Skeletal muscle satellite cell (primary cell): ENCODE data around the gene ERCC4.
A peak's percentile ranks its signal among the peaks of the same experiment; 100 is the strongest.

Source experiments
- H3K27me3 ChIP-seq: 2 replicates; pipeline ENCODE4 v1.7.0; 2013; ENCODE audit warnings: low read length; ENCODE audit not compliant: control insufficient read depth, insufficient read depth
- H3K36me3 ChIP-seq: 2 replicates; pipeline ENCODE4 v1.7.0; 2013; ENCODE audit warnings: mild to moderate bottlenecking, control low read depth, low read length; ENCODE audit not compliant: insufficient read depth
- H3K4me1 ChIP-seq: 2 replicates; pipeline ENCODE4 v1.7.0; 2013; ENCODE audit warnings: low read length; ENCODE audit not compliant: control insufficient read depth, insufficient read depth
- H3K4me2 ChIP-seq: 2 replicates; pipeline ENCODE4 v1.7.0; 2013; ENCODE audit warnings: mild to moderate bottlenecking, low read length
- H3K4me3 ChIP-seq: 2 replicates; pipeline ENCODE4 v1.7.0; 2013; ENCODE audit warnings: low read length
- H3K9ac ChIP-seq: 2 replicates; pipeline ENCODE4 v1.7.0; 2013; ENCODE audit warnings: mild to moderate bottlenecking, low read depth, low read length, moderate library complexity
- H3K9me3 ChIP-seq: replicated peaks from 2 replicates; pipeline ENCODE4 v1.7.0; 2013; ENCODE audit warnings: mild to moderate bottlenecking, control low read depth, low read length

Gene ERCC4

DNA sequence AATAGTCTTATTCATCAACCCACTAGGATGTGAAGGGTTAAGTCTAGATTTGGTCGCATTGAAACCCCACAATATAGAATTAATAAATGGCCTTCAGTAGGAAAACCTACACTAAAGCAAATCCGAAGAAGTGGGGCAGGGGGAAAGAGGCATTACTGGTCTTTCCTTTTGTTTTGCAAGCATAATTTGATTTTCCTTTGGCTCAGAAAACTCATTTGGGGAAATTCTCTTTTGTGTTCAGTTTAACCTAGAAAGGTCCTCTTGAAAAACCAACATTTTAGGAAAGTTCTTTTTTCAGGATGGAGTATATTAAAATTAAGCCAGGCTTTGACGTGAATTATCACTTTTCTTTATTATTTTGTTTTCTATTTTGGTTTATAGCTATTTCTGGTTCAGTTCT lies 31.7 kb downstream of the ERCC4 start:
- Histone ChIP-seq H3K4me1 (peaks cover 6% of the 10 kb centered on the region), H3K9me3 (no peaks in the 10 kb centered on the region), H3K36me3 (peaks cover 19% of the 10 kb centered on the region), H3K9ac (no peak overlapping the region), H3K4me2 (no peak overlapping the region), H3K4me3 (no peak overlapping the region), H3K27me3 (no peaks in the 10 kb centered on the region)

DNA sequence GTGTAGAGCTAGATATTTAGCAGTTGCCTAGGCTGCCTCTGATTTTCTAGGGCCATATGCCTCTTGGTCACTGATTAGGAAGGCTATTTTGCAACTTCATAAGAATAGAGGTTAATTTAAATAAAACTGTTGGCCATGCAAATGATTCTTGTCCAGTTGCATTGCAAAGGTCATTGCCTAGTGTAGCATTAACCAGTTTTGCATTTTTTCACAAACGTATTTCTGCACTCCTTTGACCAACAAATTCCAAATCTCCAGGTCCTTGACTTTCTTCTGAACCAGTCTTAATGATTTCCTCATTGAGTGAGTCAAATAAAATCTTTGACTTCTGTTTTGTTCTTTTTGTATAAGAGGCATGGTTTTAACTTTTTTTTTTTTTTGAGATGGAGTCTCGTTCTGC lies 33.5 kb downstream of the ERCC4 start:
- H3K4me3 ChIP-seq, result no peak overlapping the region
- no peaks in the 10 kb centered on the region for H3K27me3 ChIP-seq
- H3K4me1 ChIP-seq, result peaks cover 22% of the 10 kb centered on the region
- H3K36me3 ChIP-seq, result peaks cover 7% of the 10 kb centered on the region
- H3K4me2 ChIP-seq, result no peak overlapping the region
- H3K9ac ChIP-seq, result no peak overlapping the region
- H3K9me3 ChIP-seq, result no peaks in the 10 kb centered on the region

DNA sequence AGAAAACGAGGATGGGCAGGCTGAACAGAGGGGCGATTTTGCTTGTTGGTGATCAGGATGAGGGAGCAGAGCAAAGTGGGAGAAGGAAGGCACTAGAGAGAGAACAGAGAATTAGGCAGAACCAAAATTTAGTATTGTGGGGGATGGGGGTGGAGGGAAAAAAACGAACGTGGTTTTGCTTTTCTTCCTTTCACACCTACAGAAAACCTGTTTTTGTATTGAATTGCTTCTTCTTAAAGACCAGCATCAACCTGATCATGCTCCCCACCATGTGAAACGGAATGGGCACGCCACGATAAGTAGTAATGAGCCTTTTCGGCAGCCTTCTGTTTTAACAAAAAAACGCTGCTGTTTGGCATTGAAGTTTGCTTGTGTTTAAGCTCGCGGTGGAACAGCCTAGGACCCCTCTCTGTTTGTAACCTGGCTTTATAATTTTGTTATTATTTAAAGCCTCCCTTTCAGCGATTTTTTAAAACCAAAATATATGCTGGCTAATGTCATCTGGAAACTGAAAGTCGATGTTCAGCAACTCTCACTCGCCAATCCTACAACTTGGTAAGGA lies 36.8 kb downstream of the ERCC4 start:
- Histone ChIP-seq H3K36me3 (no peaks in the 10 kb centered on the region), H3K4me1 (peaks cover 22% of the 10 kb centered on the region), H3K9ac (peak overlapping the region; percentile 72), H3K27me3 (no peaks in the 10 kb centered on the region), H3K9me3 (no peaks in the 10 kb centered on the region), H3K4me2 (peak overlapping the region; percentile 94), H3K4me3 (peak overlapping the region; percentile 64)

DNA sequence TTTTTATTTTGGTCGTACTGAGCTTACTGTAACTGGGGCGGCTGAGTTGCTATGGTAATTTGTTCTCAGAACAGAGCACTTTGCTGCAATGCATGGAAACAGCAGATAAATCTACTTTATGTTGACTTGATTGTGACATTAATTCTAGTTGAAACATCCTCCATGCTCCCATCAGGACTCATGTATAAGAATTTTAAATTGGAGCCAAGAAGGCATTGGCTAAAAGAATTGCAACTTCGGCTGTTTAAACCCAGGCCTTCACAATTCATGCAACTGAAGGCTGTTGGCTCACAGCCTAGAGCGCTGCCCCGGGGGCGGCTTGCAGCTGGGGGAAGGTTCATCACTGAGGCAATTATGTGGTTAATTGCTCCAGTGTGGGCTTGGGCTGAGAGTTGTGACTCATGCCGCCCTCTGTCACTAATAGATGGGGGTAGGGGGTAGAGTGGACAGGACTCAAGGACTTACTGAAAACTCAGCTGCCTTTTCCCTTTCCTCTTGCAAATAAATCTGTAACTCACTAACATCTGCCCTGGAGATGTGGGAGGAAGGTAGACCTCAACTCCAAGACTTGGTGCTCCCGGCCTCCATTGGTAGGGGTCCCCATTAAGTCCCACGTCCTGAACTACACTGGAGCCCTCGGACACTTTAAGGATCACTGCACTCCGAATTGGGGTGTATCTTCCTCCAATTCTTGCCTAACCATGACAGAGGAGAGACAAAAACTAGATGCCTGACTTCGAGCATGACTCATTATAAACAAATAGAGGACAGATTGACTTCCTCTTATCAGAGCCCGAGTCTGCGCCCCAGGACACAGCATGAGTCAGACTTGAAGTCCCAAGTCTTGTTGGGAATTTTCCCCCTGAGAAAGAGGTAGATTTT lies 37.5 kb downstream of the ERCC4 start:
- Histone ChIP-seq H3K4me1 (peaks cover 22% of the 10 kb centered on the region), H3K9ac (peak overlapping the region; percentile 72), H3K27me3 (no peaks in the 10 kb centered on the region), H3K9me3 (no peaks in the 10 kb centered on the region), H3K36me3 (no peaks in the 10 kb centered on the region), H3K4me2 (peak overlapping the region; percentile 94), H3K4me3 (peak overlapping the region; percentile 64)

DNA sequence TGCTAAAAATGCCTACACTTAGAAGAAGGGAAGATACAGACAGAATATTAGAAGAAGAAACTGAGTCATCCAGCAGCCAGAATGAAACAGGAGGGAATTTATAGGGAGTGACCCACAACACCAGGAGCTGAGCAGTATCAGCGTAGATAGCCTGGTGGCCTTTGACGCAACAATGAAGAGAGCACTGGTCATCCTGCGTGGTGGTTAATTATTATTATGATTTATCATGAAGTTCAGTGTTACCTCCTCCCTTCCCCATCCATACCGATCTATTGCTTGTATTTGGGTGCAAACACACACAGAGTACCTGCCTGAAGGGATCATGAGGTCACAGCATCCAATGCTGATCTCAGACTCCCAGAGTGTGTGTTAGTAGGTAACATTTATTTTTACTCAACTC lies 38.5 kb downstream of the ERCC4 start:
- no peak overlapping the region for H3K4me2 ChIP-seq
- no peak overlapping the region for H3K9ac ChIP-seq
- H3K27me3 ChIP-seq, result no peaks in the 10 kb centered on the region
- no peak overlapping the region for H3K4me3 ChIP-seq
- H3K9me3 ChIP-seq, result no peaks in the 10 kb centered on the region
- H3K4me1 ChIP-seq, result peaks cover 22% of the 10 kb centered on the region
- no peaks in the 10 kb centered on the region for H3K36me3 ChIP-seq

DNA sequence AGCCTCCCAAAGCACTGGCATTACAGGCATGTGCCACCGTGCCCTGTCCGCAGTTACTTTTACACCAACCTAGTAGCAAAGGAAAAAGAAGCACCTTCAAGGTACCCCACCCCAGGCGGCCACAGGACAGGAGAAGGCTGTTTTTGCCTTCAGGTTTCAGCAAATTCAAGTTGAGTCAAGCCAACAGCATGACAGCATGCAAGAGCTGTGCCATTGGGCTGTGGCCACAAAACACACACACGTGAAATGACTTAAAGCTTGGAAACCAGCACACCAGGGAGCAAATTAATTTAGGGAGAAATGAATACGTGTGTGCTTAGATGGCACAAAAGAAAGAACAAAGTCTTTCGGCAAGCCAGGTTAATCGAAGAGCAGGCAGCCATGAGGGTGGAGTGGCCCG lies 39.7 kb downstream of the ERCC4 start:
- no peaks in the 10 kb centered on the region for H3K9me3 ChIP-seq
- H3K4me3 ChIP-seq, result no peak overlapping the region
- H3K4me1 ChIP-seq, result peaks cover 22% of the 10 kb centered on the region
- H3K36me3 ChIP-seq, result no peaks in the 10 kb centered on the region
- no peak overlapping the region for H3K4me2 ChIP-seq
- no peaks in the 10 kb centered on the region for H3K27me3 ChIP-seq
- no peak overlapping the region for H3K9ac ChIP-seq

DNA sequence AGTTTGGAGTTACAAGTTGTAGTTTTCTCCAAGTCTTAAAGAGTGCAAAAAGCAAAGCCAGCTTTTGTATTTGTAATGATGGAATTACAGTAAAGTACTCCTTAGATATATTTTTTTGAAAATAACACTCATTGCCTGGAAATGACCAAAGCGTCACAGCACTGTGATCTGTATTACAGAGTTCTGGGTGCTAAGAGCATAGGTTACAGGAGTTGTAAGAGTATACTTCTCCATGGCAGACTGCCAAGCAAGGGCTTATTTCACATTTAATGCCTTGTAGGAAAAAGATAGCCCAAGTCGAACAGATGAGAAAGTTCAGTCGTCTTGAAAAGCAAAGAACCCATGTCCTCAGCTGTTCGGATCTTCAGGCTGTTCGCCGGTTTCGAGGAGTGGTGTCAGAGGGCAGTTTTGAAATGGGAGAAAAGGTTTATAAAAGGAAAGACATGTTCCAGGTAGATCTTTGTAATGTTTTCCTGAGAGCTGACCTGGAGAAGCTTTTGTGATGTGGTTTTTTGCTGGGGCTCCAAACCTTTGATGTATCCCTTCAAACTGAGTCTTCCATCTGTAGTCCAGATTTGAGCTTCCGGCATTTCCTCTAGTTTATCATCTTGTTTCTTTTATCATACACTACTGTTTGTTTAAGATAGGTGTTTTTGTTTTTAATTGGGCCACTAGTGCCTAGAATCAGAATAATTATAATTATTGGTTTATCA lies 41.3 kb downstream of the ERCC4 start:
- H3K36me3 ChIP-seq, result no peaks in the 10 kb centered on the region
- peaks cover 5% of the 10 kb centered on the region for H3K27me3 ChIP-seq
- no peaks in the 10 kb centered on the region for H3K9me3 ChIP-seq
- H3K4me1 ChIP-seq, result peaks cover 20% of the 10 kb centered on the region
- no peak overlapping the region for H3K4me2 ChIP-seq
- H3K4me3 ChIP-seq, result no peak overlapping the region
- H3K9ac ChIP-seq, result no peak overlapping the region

DNA sequence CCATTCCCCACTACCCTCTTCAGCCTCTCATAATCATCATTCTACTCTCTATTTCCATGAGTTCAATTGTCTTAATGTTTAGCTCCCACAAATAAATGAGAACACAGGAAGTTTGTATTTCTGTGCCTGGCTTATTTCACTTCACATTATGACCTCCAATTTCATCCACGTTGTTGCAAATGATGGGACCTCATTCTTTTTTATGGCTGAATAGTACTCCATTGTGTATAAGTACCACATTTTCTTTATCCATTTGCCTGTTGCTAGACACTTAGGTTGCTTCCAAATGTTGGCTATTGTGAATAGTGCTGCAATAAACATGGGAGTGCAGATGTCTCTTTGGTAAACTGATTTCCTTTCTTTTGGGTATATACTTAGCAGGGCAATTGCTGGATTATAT lies 42.3 kb downstream of the ERCC4 start:
- Histone ChIP-seq H3K4me1 (peaks cover 11% of the 10 kb centered on the region), H3K4me2 (no peak overlapping the region), H3K9me3 (no peaks in the 10 kb centered on the region), H3K4me3 (no peak overlapping the region), H3K9ac (no peak overlapping the region), H3K27me3 (peaks cover 5% of the 10 kb centered on the region), H3K36me3 (no peaks in the 10 kb centered on the region)

DNA sequence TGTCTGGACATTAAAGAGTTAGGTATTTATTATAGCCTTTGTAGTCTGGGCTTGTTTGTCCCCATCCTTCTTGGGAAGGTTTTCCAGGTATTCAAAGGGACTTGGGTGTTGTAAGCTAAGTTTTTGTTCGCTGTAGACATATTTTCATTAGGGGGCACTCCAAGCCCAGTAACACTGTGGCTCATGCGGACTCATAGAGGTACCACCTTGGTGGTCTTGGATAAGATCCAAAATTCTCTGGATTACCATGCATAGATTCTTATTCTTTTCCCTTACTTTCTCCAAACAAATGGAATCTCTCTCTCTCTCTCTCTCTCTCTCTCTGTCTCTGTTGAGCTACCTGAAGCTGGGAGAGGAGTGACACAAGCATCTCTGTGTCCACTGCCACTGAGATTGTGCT lies 48.9 kb downstream of the ERCC4 start:
- H3K4me3 ChIP-seq, result no peak overlapping the region
- no peak overlapping the region for H3K4me2 ChIP-seq
- H3K9me3 ChIP-seq, result no peaks in the 10 kb centered on the region
- no peaks in the 10 kb centered on the region for H3K36me3 ChIP-seq
- H3K4me1 ChIP-seq, result no peaks in the 10 kb centered on the region
- no peak overlapping the region for H3K9ac ChIP-seq
- peaks cover 5% of the 10 kb centered on the region for H3K27me3 ChIP-seq

DNA sequence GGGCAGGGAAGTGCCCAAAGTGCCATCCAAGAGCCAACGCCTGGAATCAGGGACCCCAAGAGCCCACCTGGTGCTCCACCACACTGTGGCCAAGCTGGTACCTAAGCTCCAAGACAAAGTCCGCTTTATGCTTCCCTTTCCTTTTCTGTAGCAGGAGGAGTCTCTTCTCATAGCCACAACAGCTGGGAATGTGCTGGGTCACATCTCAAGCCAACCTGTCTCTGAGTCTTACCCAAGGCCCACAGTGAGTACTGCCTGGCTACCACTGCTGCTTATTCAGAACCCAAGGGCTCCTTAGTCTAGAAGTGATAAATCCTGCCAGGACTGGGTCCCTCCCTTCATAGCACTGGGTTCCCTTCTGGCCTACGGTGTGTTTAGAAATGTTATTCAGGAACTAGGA lies 49.8 kb downstream of the ERCC4 start:
- H3K4me2 ChIP-seq, result no peak overlapping the region
- no peaks in the 10 kb centered on the region for H3K4me1 ChIP-seq

DNA sequence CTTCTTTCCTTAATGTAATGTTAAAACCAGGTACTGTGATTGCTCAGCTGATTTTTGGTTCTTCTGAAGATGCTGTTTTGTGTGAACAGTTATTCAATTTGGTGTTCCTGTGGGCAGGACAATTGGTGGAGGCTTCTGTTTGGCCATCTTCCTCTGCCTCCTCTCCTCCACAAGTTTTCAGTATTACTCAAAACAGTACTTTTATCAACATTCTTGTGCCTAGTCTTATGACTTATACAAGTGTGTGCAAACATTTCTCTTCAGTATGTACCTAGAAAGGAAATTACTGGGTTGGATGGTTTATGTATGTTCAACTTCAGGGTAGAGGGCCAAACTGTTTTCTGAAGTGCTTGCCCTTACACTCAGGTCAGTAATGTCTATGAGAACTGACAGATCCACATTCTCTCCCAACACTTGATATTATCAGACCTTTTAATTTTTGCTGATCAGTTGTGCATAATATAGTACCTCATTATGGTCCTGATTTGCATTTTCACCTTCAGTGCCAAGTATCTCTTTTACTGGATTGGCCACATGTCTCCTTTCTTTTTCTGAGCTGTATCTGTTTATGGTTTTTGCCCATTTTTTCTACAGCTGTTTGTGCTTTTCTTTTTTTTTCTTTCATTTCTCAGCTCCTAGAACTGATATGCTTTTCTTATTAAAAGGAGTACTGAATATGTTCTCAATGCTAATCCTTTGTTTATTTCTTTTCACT lies 50.9 kb downstream of the ERCC4 start:
- H3K4me3 ChIP-seq, result no peak overlapping the region
- H3K36me3 ChIP-seq, result no peaks in the 10 kb centered on the region
- no peak overlapping the region for H3K9ac ChIP-seq
- H3K27me3 ChIP-seq, result peaks cover 7% of the 10 kb centered on the region
- H3K9me3 ChIP-seq, result no peaks in the 10 kb centered on the region
- no peak overlapping the region for H3K4me2 ChIP-seq
- no peaks in the 10 kb centered on the region for H3K4me1 ChIP-seq

More for the DNA sequence above, 49.8 kb downstream of the ERCC4 start:
- H3K9me3 ChIP-seq, result no peaks in the 10 kb centered on the region
- no peaks in the 10 kb centered on the region for H3K36me3 ChIP-seq
- H3K9ac ChIP-seq, result no peak overlapping the region
- H3K4me3 ChIP-seq, result no peak overlapping the region
- peaks cover 5% of the 10 kb centered on the region for H3K27me3 ChIP-seq
